Endothelial cell of umbilical vein (primary cell): ENCODE data around the gene NDUFAB1. TPM values are rescaled to one million over a fixed set of nuclear protein-coding genes. Genes with fewer than 3 reads are reported as not detected.

ENCODE experiments used
- BruUV-seq: library from RNA; stranded (reverse); fragments of 400-500 nt; replicated peaks from 2 replicates; lab custom pipeline; 2021; lab: Mats Ljungman, UMichigan
- CTCF ChIA-PET: fragments of 300-600, 350-600 bp; sonication (Branson Sonifier 250); formaldehyde crosslinking; loops from one replicate; lab custom pipeline; 2021; ENCODE audit warnings: antibody characterized with exemption, inconsistent platforms; lab: Charles Lee
- POLR2A ChIA-PET: fragments of 300-600, 350-600 bp; sonication (Branson Sonifier 250); formaldehyde crosslinking; loops from one replicate; lab custom pipeline; 2021; ENCODE audit warnings: antibody characterized with exemption, inconsistent platforms; lab: Charles Lee
- DNase-seq: peaks from one replicate; pipeline ENCODE4 v3.0.0-alpha.2; 2011; ENCODE audit warnings: low read depth, low spot score
- FAIRE-seq: peaks from 2 replicates; lab custom pipeline; 2011; peaks lifted over from hg19 to GRCh38; lab: Jason Lieb, UNC
- H2AFZ ChIP-seq: 2 replicates; pipeline ENCODE4 v1.6.0; 2012; ENCODE audit warnings: low read depth, low read length, control low read depth, inconsistent platforms
- H3K27ac ChIP-seq: 2 replicates; pipeline ENCODE4 v1.5.1; 2011; ENCODE audit warnings: low read depth, mild to moderate bottlenecking, control low read depth, low read length, moderate library complexity; ENCODE audit not compliant: insufficient read depth
- H3K27me3 ChIP-seq, 2 experiments: 2 replicates each; pipeline versions ENCODE4 v1.6.0 to v1.6.1; 2011; ENCODE audit warnings: low read length in 2 of 2, mixed read lengths in 1 of 2; ENCODE audit not compliant: control insufficient read depth in 2 of 2, insufficient read depth in 2 of 2
- H3K36me3 ChIP-seq, 2 experiments: 2 replicates in 1 of 2; 3 replicates in 1 of 2; pipeline ENCODE4 v1.5.1; 2011; ENCODE audit warnings: low read length in 2 of 2, mild to moderate bottlenecking in 1 of 2, moderate library complexity in 1 of 2; ENCODE audit not compliant: control insufficient read depth in 2 of 2, insufficient read depth in 2 of 2; ENCODE audit errors: extremely low read depth in 1 of 2
- H3K4me1 ChIP-seq: 3 replicates; pipeline ENCODE4 v1.5.1; 2011; ENCODE audit warnings: mild to moderate bottlenecking, low read length; ENCODE audit not compliant: control insufficient read depth, insufficient read depth; ENCODE audit errors: extremely low read depth
- H3K4me2 ChIP-seq: 2 replicates; pipeline ENCODE4 v1.6.1; 2011; ENCODE audit warnings: low read length, control low read depth, mixed read lengths; ENCODE audit not compliant: insufficient read depth
- H3K4me3 ChIP-seq, 3 experiments: fragments of 200-600 bp in 1 of 3; sonication (generic), shearing (Covaris generic) in 1 of 3; replicated peaks in 1 of 3; 2 replicates each; pipeline ENCODE4 v1.5.1; 2011 to 2016; ENCODE audit warnings: control low read depth in 3 of 3, low read length in 3 of 3, mild to moderate bottlenecking in 2 of 3, inconsistent platforms in 1 of 3, low read depth in 1 of 3, moderate library complexity in 1 of 3; ENCODE audit not compliant: insufficient read depth in 1 of 3
- H3K79me2 ChIP-seq: 2 replicates; pipeline ENCODE4 v1.6.0; 2012; ENCODE audit warnings: low read length, inconsistent platforms; ENCODE audit not compliant: control insufficient read depth, insufficient read depth
- H3K9ac ChIP-seq: replicated peaks from 2 replicates; pipeline ENCODE3; 2011; ENCODE audit warnings: low read length, control low read depth; ENCODE audit not compliant: insufficient read depth; ENCODE audit errors: extremely low read depth
- H3K9me1 ChIP-seq: replicated peaks from 3 replicates; pipeline ENCODE4 v1.6.0; 2011; ENCODE audit warnings: mild to moderate bottlenecking, low read length; ENCODE audit not compliant: control insufficient read depth, insufficient read depth; ENCODE audit errors: extremely low read depth
- H3K9me3 ChIP-seq: replicated peaks from 2 replicates; pipeline ENCODE4 v1.5.1; 2012; ENCODE audit warnings: low read length, inconsistent platforms; ENCODE audit not compliant: control insufficient read depth, insufficient read depth
- H4K20me1 ChIP-seq: replicated peaks from 2 replicates; pipeline ENCODE3; 2011; ENCODE audit warnings: mild to moderate bottlenecking, low read length; ENCODE audit not compliant: control insufficient read depth, insufficient read depth; ENCODE audit errors: extremely low read depth
- CTCF ChIP-seq, 2 donors: IDR thresholded peaks; 1 replicate in 1 of 2; 2 replicates in 1 of 2; pipeline ENCODE4 v1.5.1; 2011; ENCODE audit warnings: low read length in 2 of 2, mild to moderate bottlenecking in 2 of 2, moderate library complexity in 2 of 2, control low read depth in 1 of 2, inconsistent platforms in 1 of 2, low read depth in 1 of 2; ENCODE audit not compliant: insufficient read depth in 1 of 2; ENCODE audit errors: extremely low read depth in 1 of 2
- FOS ChIP-seq: IDR thresholded peaks from 2 replicates; pipeline ENCODE4 v1.6.1; 2011; ENCODE audit warnings: mild to moderate bottlenecking, low read length, moderate library complexity, borderline replicate concordance; ENCODE audit not compliant: insufficient read depth
- GATA2 ChIP-seq: IDR thresholded peaks from 2 replicates; pipeline ENCODE4 v1.7.0; 2011; ENCODE audit warnings: low read depth, mild to moderate bottlenecking, moderate library complexity, mixed read lengths, low read length; ENCODE audit not compliant: insufficient read length, insufficient read depth
- JUN ChIP-seq: IDR thresholded peaks from 2 replicates; pipeline ENCODE4 v1.6.1; 2011; ENCODE audit warnings: borderline replicate concordance, low read depth; ENCODE audit not compliant: insufficient read length, insufficient read depth
- MAX ChIP-seq: IDR thresholded peaks from 2 replicates; pipeline ENCODE4 v1.6.1; 2011; ENCODE audit not compliant: insufficient read depth, insufficient read length
- dilution Hi-C: fragments of 300-500 bp; cut with MboI; formaldehyde crosslinking; loops from one replicate; pipeline ENCODE4 v1.15.0; 2019; ENCODE audit warnings: low sequenced_read_pairs; ENCODE audit not compliant: extremely low pct_ligation_motif_present
- intact Hi-C: fragments of 100-400 bp; cut with micrococcal nuclease; formaldehyde crosslinking; loops from one replicate; pipeline ENCODE4 v1.10.0; 2022
- polyA plus RNA-seq, 4 experiments: library from polyadenylated mRNA; depleted of rRNA in 3 of 4; stranded (reverse) in 3 of 4; unstranded in 1 of 4; fragments of >200 nt; gene quantifications; 2 replicates each; pipeline versions ENCODE4 v1.2.1 to v1.2.3, GENCODE V29; 2011 to 2012; ENCODE audit warnings: missing spikeins in 1 of 4
- total RNA-seq: library from RNA; stranded (reverse); gene quantifications from 2 replicates; pipeline ENCODE4 v1.2.3, GENCODE V29; 2021

The NDUFAB1 gene
- total and polyA plus RNA-seq, 2 donors (not counting 3 experiments of a cell fraction or from before 2014, with no cell fraction given) = 112 to 228 TPM

- POLR2A ChIA-PET = no interaction called here
- DNase-seq (no peak), FAIRE-seq (no peak)
Measured at GRCh38 chr16:23595246-23595950, 718 bp downstream of the NDUFAB1 start.

More at GRCh38 chr16:23595246-23595950, 718 bp downstream of the NDUFAB1 start:
- Histone ChIP-seq H3K79me2 (peaks cover 53% of the 10 kb centered on the region), H3K4me1 (peaks cover 7% of the 10 kb centered on the region), H3K4me2 (peak overlapping the region; percentile 75), H3K4me3 (peak overlapping the region; percentile 77 to 89 (median 87)), H3K9me3 (no peaks in the 10 kb centered on the region), H3K27ac (peak overlapping the region; percentile 59), H3K9me1 (no peaks in the 10 kb centered on the region), H4K20me1 (no peaks in the 10 kb centered on the region), H2AFZ (no peak overlapping the region), H3K9ac (peak overlapping the region; percentile 81), H3K36me3 (peaks cover 5 to 16% of the 10 kb centered on the region in 2 experiments), H3K27me3 (no peaks in the 10 kb centered on the region)
- TF ChIP-seq FOS (no peak), CTCF (IDR thresholded peaks at IDR 0.05; ENCODE audit: extremely low read depth in 1 of 2, insufficient read depth in 1 of 2, low read depth in 1 of 2, low read length in 2 of 2) (no peak), MAX (no peak), GATA2 (no peak), JUN (no peak)
- TSS peak; percentile 47 for BruUV-seq
- dilution Hi-C loops = no loop called here
- intact Hi-C loops = no loop called here
- CTCF ChIA-PET = no interaction called here
